ENCODE data around the gene SCUBE1.

SCUBE1 gene

DNA sequence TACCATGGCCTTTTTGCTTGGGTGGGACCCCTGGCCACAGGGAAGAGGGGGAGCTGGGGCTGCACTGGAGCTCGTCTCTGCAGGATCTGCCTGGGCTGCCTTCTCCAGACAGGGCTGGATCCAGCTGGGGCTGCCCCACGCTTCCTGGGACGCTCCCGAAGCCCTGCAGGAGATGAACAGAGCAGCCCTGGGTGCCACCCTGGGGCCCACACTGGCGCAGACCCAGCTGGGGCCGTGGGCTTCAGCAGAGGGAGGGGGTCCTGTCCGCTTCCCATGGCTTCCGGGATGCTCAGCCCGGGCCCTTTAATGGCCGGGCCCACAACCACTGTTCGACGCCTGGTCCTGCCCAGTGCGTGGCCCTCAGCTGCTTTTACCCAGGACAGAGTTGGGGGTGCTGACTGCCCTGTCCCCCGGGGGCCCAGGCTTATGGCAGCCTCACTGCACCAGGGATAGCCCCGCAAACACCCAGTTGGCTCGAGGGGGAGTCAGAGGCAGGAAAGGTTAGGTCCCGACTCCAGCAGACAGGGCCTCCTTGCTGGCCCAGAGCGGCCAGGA is 179.9 kb downstream of the SCUBE1 start:
- H2AFZ ChIP-seq (ENCODE audit: low read length) = no peak overlapping the region
- H3K9ac ChIP-seq (ENCODE audit: low read length) = no peak overlapping the region; the same call in 1 of the 2 replicates
- peak overlapping the region; percentile 25 for H3K4me3 ChIP-seq (ENCODE audit: low read depth, low read length, poor library complexity, severe bottlenecking)
- H3K79me2 ChIP-seq (ENCODE audit: insufficient read depth, low read length) = no peaks in the 10 kb centered on the region
- no peaks in the 10 kb centered on the region for H3F3A ChIP-seq (ENCODE audit: insufficient read depth, low read length)
- no peaks in the 10 kb centered on the region for H3K9me2 ChIP-seq (ENCODE audit: low read depth, low read length)
- H4K20me1 ChIP-seq (ENCODE audit: insufficient read depth, low read length) = no peaks in the 10 kb centered on the region
- no peak for TF ChIP-seq EZH2 (IDR thresholded peaks at IDR 0.05; ENCODE audit: borderline replicate concordance, low read length)
- TF ChIP-seq, protein P1, sequence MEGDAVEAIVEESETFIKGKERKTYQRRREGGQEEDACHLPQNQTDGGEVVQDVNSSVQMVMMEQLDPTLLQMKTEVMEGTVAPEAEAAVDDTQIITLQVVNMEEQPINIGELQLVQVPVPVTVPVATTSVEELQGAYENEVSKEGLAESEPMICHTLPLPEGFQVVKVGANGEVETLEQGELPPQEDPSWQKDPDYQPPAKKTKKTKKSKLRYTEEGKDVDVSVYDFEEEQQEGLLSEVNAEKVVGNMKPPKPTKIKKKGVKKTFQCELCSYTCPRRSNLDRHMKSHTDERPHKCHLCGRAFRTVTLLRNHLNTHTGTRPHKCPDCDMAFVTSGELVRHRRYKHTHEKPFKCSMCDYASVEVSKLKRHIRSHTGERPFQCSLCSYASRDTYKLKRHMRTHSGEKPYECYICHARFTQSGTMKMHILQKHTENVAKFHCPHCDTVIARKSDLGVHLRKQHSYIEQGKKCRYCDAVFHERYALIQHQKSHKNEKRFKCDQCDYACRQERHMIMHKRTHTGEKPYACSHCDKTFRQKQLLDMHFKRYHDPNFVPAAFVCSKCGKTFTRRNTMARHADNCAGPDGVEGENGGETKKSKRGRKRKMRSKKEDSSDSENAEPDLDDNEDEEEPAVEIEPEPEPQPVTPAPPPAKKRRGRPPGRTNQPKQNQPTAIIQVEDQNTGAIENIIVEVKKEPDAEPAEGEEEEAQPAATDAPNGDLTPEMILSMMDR (IDR thresholded peaks at IDR 0.05; ENCODE audit: low read length) = no peak
- H3K9me3 ChIP-seq (ENCODE audit: low read length) = no peaks in the 10 kb centered on the region
- peaks cover 15% of the 10 kb centered on the region for H3K36me3 ChIP-seq (ENCODE audit: insufficient read depth, low read length)
- H3K27me3 ChIP-seq (ENCODE audit: insufficient read depth, low read length) = 0 out of 2 replicates have a peak, but pooled peaks cover 13% of the 10 kb centered on the region
- peak overlapping the region; percentile 37 for H3K4me2 ChIP-seq (ENCODE audit: low read length)
- H3K4me1 ChIP-seq (ENCODE audit: insufficient read depth, low read length, severe bottlenecking) = peaks cover 25% of the 10 kb centered on the region
- no peak overlapping the region for H3K27ac ChIP-seq (ENCODE audit: low read depth, low read length, poor library complexity, severe bottlenecking)

- no peak overlapping the region for H2AFZ ChIP-seq (ENCODE audit: low read length)
- H3K79me2 ChIP-seq (ENCODE audit: insufficient read depth, low read length) = no peaks in the 10 kb centered on the region
- TF ChIP-seq EZH2 (IDR thresholded peaks at IDR 0.05; ENCODE audit: borderline replicate concordance, low read length) = no peak
- TF ChIP-seq, protein P1 (IDR thresholded peaks at IDR 0.05; ENCODE audit: low read length) = no peak
- H3K4me3 ChIP-seq (ENCODE audit: low read depth, low read length, poor library complexity, severe bottlenecking) = no peak overlapping the region
- no peaks in the 10 kb centered on the region for H3K9me2 ChIP-seq (ENCODE audit: low read depth, low read length)
- no peaks in the 10 kb centered on the region for H3K9me3 ChIP-seq (ENCODE audit: low read length)
- H3K27me3 ChIP-seq (ENCODE audit: insufficient read depth, low read length) = 0 out of 2 replicates have a peak, but pooled peaks cover 13% of the 10 kb centered on the region
- peaks cover 25% of the 10 kb centered on the region for H3K4me1 ChIP-seq (ENCODE audit: insufficient read depth, low read length, severe bottlenecking)
- H3F3A ChIP-seq (ENCODE audit: insufficient read depth, low read length) = no peaks in the 10 kb centered on the region
- no peak overlapping the region for H3K9ac ChIP-seq (ENCODE audit: low read length)
- H3K4me2 ChIP-seq (ENCODE audit: low read length) = no peak overlapping the region
- H4K20me1 ChIP-seq (ENCODE audit: insufficient read depth, low read length) = no peaks in the 10 kb centered on the region
- H3K36me3 ChIP-seq (ENCODE audit: insufficient read depth, low read length) = peaks cover 8% of the 10 kb centered on the region
- H3K27ac ChIP-seq (ENCODE audit: low read depth, low read length, poor library complexity, severe bottlenecking) = no peak overlapping the region
These were observed 180.6 kb downstream of the SCUBE1 start for GRCh38 chr22:43162412-43163150.

DNA sequence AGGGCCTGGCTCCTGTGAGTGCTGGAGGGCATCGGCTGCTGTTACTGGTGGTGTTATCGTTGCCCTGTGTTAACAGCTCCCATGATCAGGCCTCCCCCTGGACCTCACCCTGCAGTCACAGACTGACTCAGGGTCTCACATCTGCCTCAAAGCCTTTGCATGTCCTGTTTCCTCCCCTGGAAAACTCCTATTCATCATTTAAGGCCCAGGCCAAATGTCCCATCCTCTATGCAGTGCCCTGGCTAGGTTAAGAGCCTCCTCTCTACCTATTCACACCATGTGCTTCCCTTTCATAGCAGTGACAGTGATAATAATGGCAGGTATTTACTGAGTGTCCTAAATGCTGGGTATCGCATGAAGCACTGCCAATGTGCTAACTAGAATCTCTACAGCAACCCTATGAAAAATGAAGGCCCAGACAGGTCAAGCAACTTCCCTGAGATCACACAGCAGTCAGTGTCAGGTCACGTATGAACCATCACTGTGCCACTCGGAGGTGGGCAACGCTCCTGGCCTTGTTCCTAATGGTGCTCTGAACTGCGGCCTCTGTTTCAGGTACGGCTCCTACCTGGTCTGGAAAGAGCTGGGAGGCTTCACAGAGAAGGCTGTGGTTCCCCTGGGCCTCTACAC is 182.6 kb downstream of the SCUBE1 start:
- no peaks in the 10 kb centered on the region for H3K9me3 ChIP-seq (ENCODE audit: low read length)
- no peak overlapping the region for H3K4me2 ChIP-seq (ENCODE audit: low read length)
- TF ChIP-seq, protein P1 (IDR thresholded peaks at IDR 0.05; ENCODE audit: low read length) = no peak
- TF ChIP-seq EZH2 (IDR thresholded peaks at IDR 0.05; ENCODE audit: borderline replicate concordance, low read length) = no peak
- no peak overlapping the region for H3K27ac ChIP-seq (ENCODE audit: low read depth, low read length, poor library complexity, severe bottlenecking)
- H3K9me2 ChIP-seq (ENCODE audit: low read depth, low read length) = no peaks in the 10 kb centered on the region
- no peak overlapping the region for H2AFZ ChIP-seq (ENCODE audit: low read length)
- H4K20me1 ChIP-seq (ENCODE audit: insufficient read depth, low read length) = no peaks in the 10 kb centered on the region
- H3K4me3 ChIP-seq (ENCODE audit: low read depth, low read length, poor library complexity, severe bottlenecking) = no peak overlapping the region
- no peaks in the 10 kb centered on the region for H3F3A ChIP-seq (ENCODE audit: insufficient read depth, low read length)
- no peaks in the 10 kb centered on the region for H3K79me2 ChIP-seq (ENCODE audit: insufficient read depth, low read length)
- H3K4me1 ChIP-seq (ENCODE audit: insufficient read depth, low read length, severe bottlenecking) = peaks cover 25% of the 10 kb centered on the region
- H3K36me3 ChIP-seq (ENCODE audit: insufficient read depth, low read length) = no peaks in the 10 kb centered on the region
- H3K27me3 ChIP-seq (ENCODE audit: insufficient read depth, low read length) = 0 out of 2 replicates have a peak, but pooled peaks cover 17% of the 10 kb centered on the region
- H3K9ac ChIP-seq (ENCODE audit: low read length) = no peak overlapping the region

All from OCI-LY1 (cell line).